K562 (cell line): ENCODE results near the gene KCNF1. TPM values are rescaled to one million over a fixed set of nuclear protein-coding genes. Genes with fewer than 3 reads are reported as not detected.

Source experiments
- ATAC-seq: fragments of 200-7000 bp; cut with Tn5 transposase; 3 replicates; pipeline ENCODE4 v1.9.1; 2020; ENCODE audit warnings: moderate library complexity
- BruUV-seq: library from RNA; stranded (reverse); fragments of 400-500 nt; replicated peaks from 2 replicates; lab custom pipeline; 2021; lab: Mats Ljungman, UMichigan
- CTCF ChIA-PET: fragments of 300-600 bp; formaldehyde crosslinking; extraction: SDS; loops from one replicate; lab custom pipeline; 2021; ENCODE audit warnings: low intra/inter-chr PET ratio; lab: Yijun Ruan, JAX
- POLR2A ChIA-PET: fragments of 300-600, 350-650 bp; sonication (Branson Sonifier 250); formaldehyde crosslinking; extraction: SDS; loops from one replicate; lab custom pipeline; 2021; ENCODE audit warnings: antibody characterized with exemption, inconsistent platforms; lab: Yijun Ruan, JAX
- DNase-seq, 4 experiments: peaks; one replicate each; pipeline versions ENCODE4 v3.0.0 to v3.0.0-alpha.2; 2011 to 2018; ENCODE audit warnings: low spot score in 3 of 4, mixed read lengths in 3 of 4; ENCODE audit errors: extremely low read depth in 1 of 4
- FAIRE-seq: peaks from 2 replicates; lab custom pipeline; 2011; peaks lifted over from hg19 to GRCh38; lab: Jason Lieb, UNC
- H2AFZ ChIP-seq: 2 replicates; pipeline ENCODE4 v1.6.0; 2011; ENCODE audit warnings: low read depth, low read length, control low read depth, inconsistent platforms
- H3K27ac ChIP-seq: fragments of 200-600 bp; 3 replicates; pipeline ENCODE4 v1.8.0; 2011; ENCODE audit warnings: low read depth, mild to moderate bottlenecking, control low read depth, inconsistent platforms, low read length, moderate library complexity, mixed read lengths; ENCODE audit errors: extremely low read depth
- H3K27me3 ChIP-seq, 2 experiments: fragments of 300-600 bp in 1 of 2; 2 replicates in 1 of 2; 3 replicates in 1 of 2; pipeline versions ENCODE4 v1.6.0 to v1.8.0; 2011; ENCODE audit warnings: inconsistent platforms in 2 of 2, low read length in 2 of 2, mild to moderate bottlenecking in 1 of 2, mixed read lengths in 1 of 2, moderate library complexity in 1 of 2; ENCODE audit not compliant: control insufficient read depth in 2 of 2, insufficient read depth in 2 of 2
- H3K36me3 ChIP-seq: fragments of 300-600 bp; 3 replicates; pipeline ENCODE4 v1.8.0; 2011; ENCODE audit warnings: mild to moderate bottlenecking, low read length, inconsistent platforms; ENCODE audit not compliant: control insufficient read depth, insufficient read depth
- H3K4me1 ChIP-seq, 2 experiments: fragments of 200-600 bp in 1 of 2; replicated peaks in 1 of 2; 2 replicates in 1 of 2; 3 replicates in 1 of 2; pipeline versions ENCODE4 v1.5.1 to v1.8.0; 2011; ENCODE audit warnings: inconsistent platforms in 2 of 2, low read length in 2 of 2, mild to moderate bottlenecking in 1 of 2, mixed read lengths in 1 of 2, moderate library complexity in 1 of 2; ENCODE audit not compliant: control insufficient read depth in 2 of 2, insufficient read depth in 2 of 2
- H3K4me2 ChIP-seq: 2 replicates; pipeline ENCODE4 v1.6.1; 2011; ENCODE audit warnings: low read length, control low read depth, inconsistent platforms, mixed read lengths; ENCODE audit not compliant: insufficient read depth
- H3K4me3 ChIP-seq: fragments of 200-600 bp; sonication (generic), shearing (Covaris generic); 2 replicates; pipeline ENCODE4 v1.5.1; 2016; ENCODE audit warnings: control low read depth, inconsistent platforms
- H3K79me2 ChIP-seq: fragments of 200-600 bp; 3 replicates; pipeline ENCODE4 v1.8.0; 2011; ENCODE audit warnings: low read length, inconsistent platforms; ENCODE audit not compliant: control insufficient read depth, insufficient read depth
- H3K9ac ChIP-seq, 2 experiments: 2 replicates each; pipeline versions ENCODE4 v1.6.0 to v1.6.1; 2011; ENCODE audit warnings: low read depth in 2 of 2, low read length in 2 of 2, control low read depth in 1 of 2, inconsistent platforms in 1 of 2, mild to moderate bottlenecking in 1 of 2, mixed read lengths in 1 of 2; ENCODE audit not compliant: insufficient read depth in 1 of 2
- H3K9me1 ChIP-seq: one replicate; pipeline ENCODE4 v1.6.0; 2011; ENCODE audit warnings: inconsistent platforms, mild to moderate bottlenecking, low read length, moderate library complexity; ENCODE audit not compliant: control insufficient read depth, insufficient read depth
- H3K9me3 ChIP-seq: replicated peaks from 2 replicates; pipeline ENCODE4 v1.5.1; 2011; ENCODE audit warnings: low read depth, low read length, inconsistent platforms; ENCODE audit not compliant: control insufficient read depth, insufficient read depth
- H4K20me1 ChIP-seq: replicated peaks from 2 replicates; pipeline ENCODE4 v1.6.1; 2011; ENCODE audit warnings: low read length, inconsistent platforms, mixed read lengths; ENCODE audit not compliant: control insufficient read depth, insufficient read depth
- BMI1 ChIP-seq: fragments of 150-350 bp; IDR thresholded peaks from 2 replicates; pipeline ENCODE4 v1.6.1; 2014; ENCODE audit warnings: low read length
- CHCHD3 ChIP-seq: fragments of 250-450 bp; sonication (Bioruptor Pico); IDR thresholded peaks from 2 replicates; pipeline ENCODE4 v2.1.2; 2022; ENCODE audit warnings: mild to moderate bottlenecking
- EWSR1 ChIP-seq: fragments of 450-650 bp; IDR thresholded peaks from 2 replicates; pipeline ENCODE4 v1.6.1; 2018; ENCODE audit warnings: borderline replicate concordance, mild to moderate bottlenecking, low read depth, moderate library complexity; ENCODE audit not compliant: partially characterized antibody
- MYNN ChIP-seq, 2 experiments: sonication (generic); formaldehyde crosslinking in 1 of 2; IDR thresholded peaks; 2 replicates each; pipeline versions ENCODE4 v1.5.0 to v1.6.1; 2016 to 2020; ENCODE audit warnings: antibody characterized with exemption in 1 of 2, missing genetic modification reagents in 1 of 2
- NFE2 ChIP-seq: IDR thresholded peaks from 2 replicates; pipeline ENCODE4 v1.6.1; 2014; ENCODE audit warnings: antibody characterized with exemption, low read depth
- PHB ChIP-seq: fragments of 250-450 bp; sonication (Bioruptor Pico); IDR thresholded peaks from 2 replicates; pipeline ENCODE4 v1.5.0; 2021
- RAD51 ChIP-seq: fragments of 450-650 bp; IDR thresholded peaks from 2 replicates; pipeline ENCODE4 v1.7.1; 2016; ENCODE audit warnings: low read depth, mild to moderate bottlenecking, borderline replicate concordance
- U2AF2 ChIP-seq: fragments of 200-400 bp; formaldehyde crosslinking; optimal IDR thresholded peaks from 2 replicates; pipeline ENCODE3; 2017; ENCODE audit warnings: low read depth, mild to moderate bottlenecking, low read length
- ZFP1 ChIP-seq: fragments of 450-650 bp; formaldehyde crosslinking; IDR thresholded peaks from 2 replicates; pipeline ENCODE4 v1.4.0; 2020; ENCODE audit warnings: mild to moderate bottlenecking, mixed read lengths
- ZNF263 ChIP-seq: sonication (generic); formaldehyde crosslinking; IDR thresholded peaks from 2 replicates; pipeline ENCODE4 v1.8.0; 2022; ENCODE audit warnings: mild to moderate bottlenecking, missing genetic modification reagents, borderline replicate concordance
- ZNF408 ChIP-seq: fragments of 250-450 bp; sonication (Bioruptor Pico); IDR thresholded peaks from 2 replicates; pipeline ENCODE4 v1.4.0; 2020; ENCODE audit warnings: low read depth, mild to moderate bottlenecking, moderate library complexity
- ZNF436 ChIP-seq: fragments of 250-450, 450-650 bp; sonication (Bioruptor Pico); formaldehyde crosslinking; IDR thresholded peaks from 2 replicates; pipeline ENCODE4 v1.7.0; 2020; ENCODE audit warnings: mild to moderate bottlenecking
- WGBS: fragments of 100-300 bp; shearing (Covaris generic); methylation state at CpG from one replicate; pipeline ENCODE4 v1.1.6; 2016; ENCODE audit warnings: low coverage, mixed read lengths; ENCODE audit not compliant: insufficient coverage; ENCODE audit errors: missing lambda C conversion rate; 5-methylcytosine and 5-hydroxymethylcytosine counted together
- in situ Hi-C: fragments of 300-500 bp; cut with MboI; formaldehyde crosslinking; loops from 4 replicates; pipeline ENCODE4 v1.15.0; 2018; ENCODE audit warnings: inconsistent platforms, mixed read lengths
- intact Hi-C: fragments of 100-400 bp; cut with micrococcal nuclease; formaldehyde crosslinking; loops from 2 replicates; pipeline ENCODE4 v1.14.2; 2022
- polyA plus RNA-seq, 8 experiments: library from polyadenylated mRNA; depleted of rRNA in 4 of 8; stranded (reverse) in 5 of 8; unstranded in 3 of 8; fragments of >200 nt; fragmentation: Nextera tagmentation in 2 of 8; fragmentation: Illumina TruSeq in 1 of 8; extraction: Ambion mirVana in 2 of 8; extraction: Trizol in 1 of 8; gene quantifications; 2 replicates each; pipeline versions ENCODE4 v1.2.1 to v1.2.3, GENCODE V29; 2011 to 2014; ENCODE audit warnings: inconsistent platforms in 1 of 8, missing spikeins in 1 of 8
- total RNA-seq, 7 experiments: library from RNA; depleted of rRNA in 6 of 7; stranded (reverse); fragments of >200 nt in 6 of 7; fragmentation: Illumina TruSeq in 2 of 7; extraction: Trizol in 2 of 7; gene quantifications; 2 replicates each; pipeline versions ENCODE4 v1.2.1 to v1.2.3, GENCODE V29; 2011 to 2021; ENCODE audit warnings: low replicate concordance in 1 of 7
- TF ChIP-seq, protein P1 (sequence below): sonication (generic); formaldehyde crosslinking; IDR thresholded peaks from 2 replicates; pipeline ENCODE4 v1.8.0; 2023; ENCODE audit warnings: mild to moderate bottlenecking, missing genetic modification reagents
- TF ChIP-seq, protein P2 (sequence below), 2 experiments: fragments of 450-650 bp; IDR thresholded peaks; 2 replicates each; pipeline ENCODE4 v1.6.1; 2016
- TF ChIP-seq, protein P3 (sequence below): sonication (generic); formaldehyde crosslinking; IDR thresholded peaks from 2 replicates; pipeline ENCODE4 v1.8.1; 2023; ENCODE audit warnings: mild to moderate bottlenecking, missing genetic modification reagents
- TF ChIP-seq, protein P4 (sequence below): fragments of 250-450 bp; sonication (Bioruptor Pico); IDR thresholded peaks from 2 replicates; pipeline ENCODE4 v1.9.0; 2021; ENCODE audit warnings: mild to moderate bottlenecking, inconsistent platforms

The KCNF1 gene
- total and polyA plus RNA-seq, 9 of the 15 experiments (the other 6 are each of a cell fraction or from before 2014, with no cell fraction given): not detected

DNA sequence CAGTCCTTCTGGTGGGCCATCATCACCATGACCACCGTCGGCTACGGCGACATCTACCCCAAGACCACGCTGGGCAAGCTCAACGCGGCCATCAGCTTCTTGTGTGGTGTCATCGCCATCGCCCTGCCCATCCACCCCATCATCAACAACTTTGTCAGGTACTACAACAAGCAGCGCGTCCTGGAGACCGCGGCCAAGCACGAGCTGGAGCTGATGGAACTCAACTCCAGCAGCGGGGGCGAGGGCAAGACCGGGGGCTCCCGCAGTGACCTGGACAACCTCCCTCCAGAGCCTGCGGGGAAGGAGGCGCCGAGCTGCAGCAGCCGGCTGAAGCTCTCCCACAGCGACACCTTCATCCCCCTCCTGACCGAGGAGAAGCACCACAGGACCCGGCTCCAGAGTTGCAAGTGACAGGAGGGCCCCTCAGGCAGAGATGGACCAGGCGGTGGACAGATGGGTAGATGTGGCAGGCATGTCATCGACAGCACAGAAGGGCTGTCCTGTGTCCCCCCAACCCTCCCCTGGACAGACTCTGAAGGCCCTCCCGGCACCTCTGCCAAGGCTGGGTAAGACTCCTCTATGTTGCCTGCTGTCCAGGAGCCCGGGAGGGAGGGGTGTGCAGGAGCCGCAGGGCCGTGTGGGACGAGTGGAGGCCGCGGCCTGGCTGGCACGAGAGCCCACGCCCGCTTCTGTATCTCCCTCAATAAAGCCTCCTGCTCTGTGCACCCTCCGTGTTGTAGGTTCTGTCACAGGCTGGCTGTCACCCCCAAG lies 2.0 kb downstream of the KCNF1 start:
- Histone ChIP-seq H3K4me2 (no peak overlapping the region), H4K20me1 (peaks cover 4% of the 10 kb centered on the region), H3K79me2 (no peaks in the 10 kb centered on the region), H3K27ac (no peak overlapping the region), H3K9me1 (no peaks in the 10 kb centered on the region), H3K4me3 (no peak overlapping the region), H2AFZ (no peak overlapping the region), H3K9me3 (no peaks in the 10 kb centered on the region), H3K9ac (no peak overlapping the region), H3K36me3 (no peaks in the 10 kb centered on the region), H3K4me1 (peaks cover 1 to 12% of the 10 kb centered on the region in 2 experiments; a peak in 4 of 5 replicates), H3K27me3 (peaks cover 39 to 81% of the 10 kb centered on the region in 2 experiments; a peak in 4 of 5 replicates)
- in situ Hi-C loops: no loop called here
- no peak for DNase-seq
- FAIRE-seq: no peak
- 2% methylated on average over 31 of the region's 38 CpGs for WGBS
- ATAC-seq: peak; percentile 9; the same call in 2 of the 3 replicates
- ChIA-PET CTCF (no interaction called here), POLR2A (no interaction called here)
- intact Hi-C loops: no loop called here
- TF ChIP-seq, protein P1, sequence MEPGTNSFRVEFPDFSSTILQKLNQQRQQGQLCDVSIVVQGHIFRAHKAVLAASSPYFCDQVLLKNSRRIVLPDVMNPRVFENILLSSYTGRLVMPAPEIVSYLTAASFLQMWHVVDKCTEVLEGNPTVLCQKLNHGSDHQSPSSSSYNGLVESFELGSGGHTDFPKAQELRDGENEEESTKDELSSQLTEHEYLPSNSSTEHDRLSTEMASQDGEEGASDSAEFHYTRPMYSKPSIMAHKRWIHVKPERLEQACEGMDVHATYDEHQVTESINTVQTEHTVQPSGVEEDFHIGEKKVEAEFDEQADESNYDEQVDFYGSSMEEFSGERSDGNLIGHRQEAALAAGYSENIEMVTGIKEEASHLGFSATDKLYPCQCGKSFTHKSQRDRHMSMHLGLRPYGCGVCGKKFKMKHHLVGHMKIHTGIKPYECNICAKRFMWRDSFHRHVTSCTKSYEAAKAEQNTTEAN (CRISPR knock-in tag): no peak
- TF ChIP-seq RAD51 (no peak), NFE2 (no peak), ZNF408 (CRISPR knock-in tag) (no peak), BMI1 (no peak), MYNN (IDR thresholded peaks at IDR 0.05) (no peak), MYNN (CRISPR knock-in tag; IDR thresholded peaks at IDR 0.05) (no peak), U2AF2 (no peak), ZFP1 (CRISPR knock-in tag) (no peak), PHB (CRISPR knock-in tag) (no peak), CHCHD3 (CRISPR knock-in tag) (no peak), EWSR1 (no peak), ZNF436 (CRISPR knock-in tag) (no peak), ZNF263 (no peak)
- TF ChIP-seq, protein P2, sequence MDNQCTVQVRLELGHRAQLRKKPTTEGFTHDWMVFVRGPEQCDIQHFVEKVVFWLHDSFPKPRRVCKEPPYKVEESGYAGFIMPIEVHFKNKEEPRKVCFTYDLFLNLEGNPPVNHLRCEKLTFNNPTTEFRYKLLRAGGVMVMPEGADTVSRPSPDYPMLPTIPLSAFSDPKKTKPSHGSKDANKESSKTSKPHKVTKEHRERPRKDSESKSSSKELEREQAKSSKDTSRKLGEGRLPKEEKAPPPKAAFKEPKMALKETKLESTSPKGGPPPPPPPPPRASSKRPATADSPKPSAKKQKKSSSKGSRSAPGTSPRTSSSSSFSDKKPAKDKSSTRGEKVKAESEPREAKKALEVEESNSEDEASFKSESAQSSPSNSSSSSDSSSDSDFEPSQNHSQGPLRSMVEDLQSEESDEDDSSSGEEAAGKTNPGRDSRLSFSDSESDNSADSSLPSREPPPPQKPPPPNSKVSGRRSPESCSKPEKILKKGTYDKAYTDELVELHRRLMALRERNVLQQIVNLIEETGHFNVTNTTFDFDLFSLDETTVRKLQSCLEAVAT (IDR thresholded peaks at IDR 0.05): no peak
- TF ChIP-seq, protein P3, sequence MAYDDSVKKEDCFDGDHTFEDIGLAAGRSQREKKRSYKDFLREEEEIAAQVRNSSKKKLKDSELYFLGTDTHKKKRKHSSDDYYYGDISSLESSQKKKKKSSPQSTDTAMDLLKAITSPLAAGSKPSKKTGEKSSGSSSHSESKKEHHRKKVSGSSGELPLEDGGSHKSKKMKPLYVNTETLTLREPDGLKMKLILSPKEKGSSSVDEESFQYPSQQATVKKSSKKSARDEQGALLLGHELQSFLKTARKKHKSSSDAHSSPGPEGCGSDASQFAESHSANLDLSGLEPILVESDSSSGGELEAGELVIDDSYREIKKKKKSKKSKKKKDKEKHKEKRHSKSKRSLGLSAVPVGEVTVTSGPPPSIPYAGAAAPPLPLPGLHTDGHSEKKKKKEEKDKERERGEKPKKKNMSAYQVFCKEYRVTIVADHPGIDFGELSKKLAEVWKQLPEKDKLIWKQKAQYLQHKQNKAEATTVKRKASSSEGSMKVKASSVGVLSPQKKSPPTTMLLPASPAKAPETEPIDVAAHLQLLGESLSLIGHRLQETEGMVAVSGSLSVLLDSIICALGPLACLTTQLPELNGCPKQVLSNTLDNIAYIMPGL (CRISPR knock-in tag): no peak
- TF ChIP-seq, protein P4, sequence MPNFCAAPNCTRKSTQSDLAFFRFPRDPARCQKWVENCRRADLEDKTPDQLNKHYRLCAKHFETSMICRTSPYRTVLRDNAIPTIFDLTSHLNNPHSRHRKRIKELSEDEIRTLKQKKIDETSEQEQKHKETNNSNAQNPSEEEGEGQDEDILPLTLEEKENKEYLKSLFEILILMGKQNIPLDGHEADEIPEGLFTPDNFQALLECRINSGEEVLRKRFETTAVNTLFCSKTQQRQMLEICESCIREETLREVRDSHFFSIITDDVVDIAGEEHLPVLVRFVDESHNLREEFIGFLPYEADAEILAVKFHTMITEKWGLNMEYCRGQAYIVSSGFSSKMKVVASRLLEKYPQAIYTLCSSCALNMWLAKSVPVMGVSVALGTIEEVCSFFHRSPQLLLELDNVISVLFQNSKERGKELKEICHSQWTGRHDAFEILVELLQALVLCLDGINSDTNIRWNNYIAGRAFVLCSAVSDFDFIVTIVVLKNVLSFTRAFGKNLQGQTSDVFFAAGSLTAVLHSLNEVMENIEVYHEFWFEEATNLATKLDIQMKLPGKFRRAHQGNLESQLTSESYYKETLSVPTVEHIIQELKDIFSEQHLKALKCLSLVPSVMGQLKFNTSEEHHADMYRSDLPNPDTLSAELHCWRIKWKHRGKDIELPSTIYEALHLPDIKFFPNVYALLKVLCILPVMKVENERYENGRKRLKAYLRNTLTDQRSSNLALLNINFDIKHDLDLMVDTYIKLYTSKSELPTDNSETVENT (CRISPR knock-in tag): no peak
- BruUV-seq: no TSS peak
